K562 treated with DMSO at 1 percent for 24 hours (cell line): ENCODE measurements around the gene SLC8A1. TPM values are rescaled to one million over a fixed set of nuclear protein-coding genes. Genes with fewer than 3 reads are reported as not detected.

Experiments
- total RNA-seq: library from RNA; unstranded; fragments of 300-600 nt; gene quantifications from 2 replicates; pipeline ENCODE4 v1.2.3, GENCODE V29; 2022; ENCODE audit warnings: low read depth; ENCODE audit not compliant: insufficient read depth

The SLC8A1 gene
- not detected in 2 replicates for total RNA-seq

GRCh38 chr2:40451918-40452605, at the start of gene SLC8A1:
SLC8A1 (minus strand) TSS chr2:40452090.

